Astrocyte of the hippocampus (primary cell): ENCODE measurements around the gene NTRK1.

Experiments
- DNase-seq: peaks from one replicate; pipeline ENCODE4 v3.0.0; 2011; ENCODE audit warnings: low read depth, low spot score

NTRK1 gene

GRCh38 chr1:156838972-156839371 lies 21.7 kb upstream of the NTRK1 start:
- no peak for DNase-seq

- no peak for DNase-seq
Observed at GRCh38 chr1:156839426-156840109, 21.1 kb upstream of the NTRK1 start.

- DNase-seq, result no peak
Observed at GRCh38 chr1:156840186-156840897, 20.3 kb upstream of the NTRK1 start.

- no peak for DNase-seq
Observed at GRCh38 chr1:156840898-156841279, 19.8 kb upstream of the NTRK1 start.

GRCh38 chr1:156841295-156841855 lies 19.3 kb upstream of the NTRK1 start:
- DNase-seq, result no peak

- DNase-seq, result no peak
Observed at GRCh38 chr1:156842618-156843300, 17.9 kb upstream of the NTRK1 start.

GRCh38 chr1:156844102-156844501 lies 16.6 kb upstream of the NTRK1 start:
- no peak for DNase-seq

- DNase-seq, result no peak
Observed at GRCh38 chr1:156844638-156845037, 16.0 kb upstream of the NTRK1 start.

- DNase-seq, result no peak
Observed at GRCh38 chr1:156845055-156845952, 15.4 kb upstream of the NTRK1 start.

- DNase-seq, result no peak
Observed at GRCh38 chr1:156845953-156846545, 14.6 kb upstream of the NTRK1 start.

- no peak for DNase-seq
Observed at GRCh38 chr1:156846643-156847042, 14.0 kb upstream of the NTRK1 start.

- DNase-seq, result no peak
Observed at GRCh38 chr1:156847591-156848460, 12.8 kb upstream of the NTRK1 start.

GRCh38 chr1:156848461-156849150 lies 12.1 kb upstream of the NTRK1 start:
- peak; percentile 39 for DNase-seq

- DNase-seq, result no peak
Observed at GRCh38 chr1:156849151-156849496, 11.5 kb upstream of the NTRK1 start.

- DNase-seq, result no peak
Observed at GRCh38 chr1:156851779-156852417, 8.8 kb upstream of the NTRK1 start.

- DNase-seq, result peak; percentile 52
Observed at GRCh38 chr1:156852418-156852874, 8.2 kb upstream of the NTRK1 start.

- DNase-seq, result no peak
Observed at GRCh38 chr1:156853761-156854160, 6.9 kb upstream of the NTRK1 start.

GRCh38 chr1:156854634-156855033 lies 6.0 kb upstream of the NTRK1 start:
- DNase-seq, result no peak

GRCh38 chr1:156856282-156856785 lies 4.3 kb upstream of the NTRK1 start:
- DNase-seq, result no peak
